ENCODE data around the gene ZNF77. TPM values are rescaled to one million over a fixed set of nuclear protein-coding genes. Genes with fewer than 3 reads are reported as not detected.
A peak's percentile ranks its signal among the peaks of the same experiment; 100 is the strongest.

Gene ZNF77
- polyA plus RNA-seq, 1 experiment, result 3.6 TPM

- Histone ChIP-seq H3K27me3 (ENCODE audit: control insufficient read depth, insufficient read depth, low read length) (peaks cover 13% of the 10 kb centered on the region), H3K4me3 (ENCODE audit: low read depth, low read length) (no peak overlapping the region), H3K27ac (ENCODE audit: low read depth, low read length) (no peak overlapping the region), H3K9me3 (ENCODE audit: control insufficient read depth, insufficient read depth, low read length) (no peaks in the 10 kb centered on the region)
- no peak for DNase-seq (ENCODE audit: low read depth, low spot score)
- ChIA-PET CTCF (no interaction called here), POLR2A (no interaction called here)
- TF ChIP-seq, protein P1, sequence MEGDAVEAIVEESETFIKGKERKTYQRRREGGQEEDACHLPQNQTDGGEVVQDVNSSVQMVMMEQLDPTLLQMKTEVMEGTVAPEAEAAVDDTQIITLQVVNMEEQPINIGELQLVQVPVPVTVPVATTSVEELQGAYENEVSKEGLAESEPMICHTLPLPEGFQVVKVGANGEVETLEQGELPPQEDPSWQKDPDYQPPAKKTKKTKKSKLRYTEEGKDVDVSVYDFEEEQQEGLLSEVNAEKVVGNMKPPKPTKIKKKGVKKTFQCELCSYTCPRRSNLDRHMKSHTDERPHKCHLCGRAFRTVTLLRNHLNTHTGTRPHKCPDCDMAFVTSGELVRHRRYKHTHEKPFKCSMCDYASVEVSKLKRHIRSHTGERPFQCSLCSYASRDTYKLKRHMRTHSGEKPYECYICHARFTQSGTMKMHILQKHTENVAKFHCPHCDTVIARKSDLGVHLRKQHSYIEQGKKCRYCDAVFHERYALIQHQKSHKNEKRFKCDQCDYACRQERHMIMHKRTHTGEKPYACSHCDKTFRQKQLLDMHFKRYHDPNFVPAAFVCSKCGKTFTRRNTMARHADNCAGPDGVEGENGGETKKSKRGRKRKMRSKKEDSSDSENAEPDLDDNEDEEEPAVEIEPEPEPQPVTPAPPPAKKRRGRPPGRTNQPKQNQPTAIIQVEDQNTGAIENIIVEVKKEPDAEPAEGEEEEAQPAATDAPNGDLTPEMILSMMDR (IDR thresholded peaks at IDR 0.05; ENCODE audit: low read depth, low read length), result no peak
Observed at GRCh38 chr19:2988568-2988967, 43.8 kb upstream of the ZNF77 start.

DNA sequence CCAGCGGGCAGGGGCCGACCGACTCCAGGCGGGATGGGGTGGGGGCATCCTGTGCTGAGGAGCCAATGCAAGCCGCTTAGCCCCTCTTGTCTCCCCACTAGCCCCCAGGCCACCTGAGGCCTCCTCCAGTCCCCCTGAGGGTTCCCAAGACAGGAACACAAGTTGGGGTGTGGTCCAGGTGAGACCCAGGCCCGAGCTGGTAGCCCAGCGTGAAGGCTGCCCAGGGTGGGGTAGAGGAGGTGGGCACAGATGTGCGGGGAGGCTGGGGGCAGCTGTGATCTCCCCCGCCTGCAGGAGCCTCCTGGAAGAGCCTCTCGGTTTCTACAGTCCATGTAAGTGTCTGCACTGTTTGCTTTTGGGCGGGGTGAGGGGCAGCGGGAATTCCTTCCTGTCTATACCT is 43.0 kb upstream of the ZNF77 start:
- Histone ChIP-seq H3K9me3 (ENCODE audit: control insufficient read depth, insufficient read depth, low read length) (no peaks in the 10 kb centered on the region), H3K4me3 (ENCODE audit: low read depth, low read length) (no peak overlapping the region), H3K27ac (ENCODE audit: low read depth, low read length) (no peak overlapping the region), H3K27me3 (ENCODE audit: control insufficient read depth, insufficient read depth, low read length) (peaks cover 13% of the 10 kb centered on the region)
- TF ChIP-seq, protein P1 (IDR thresholded peaks at IDR 0.05; ENCODE audit: low read depth, low read length), result no peak
- DNase-seq (ENCODE audit: low read depth, low spot score), result no peak
- ChIA-PET CTCF (no interaction called here), POLR2A (no interaction called here)

DNA sequence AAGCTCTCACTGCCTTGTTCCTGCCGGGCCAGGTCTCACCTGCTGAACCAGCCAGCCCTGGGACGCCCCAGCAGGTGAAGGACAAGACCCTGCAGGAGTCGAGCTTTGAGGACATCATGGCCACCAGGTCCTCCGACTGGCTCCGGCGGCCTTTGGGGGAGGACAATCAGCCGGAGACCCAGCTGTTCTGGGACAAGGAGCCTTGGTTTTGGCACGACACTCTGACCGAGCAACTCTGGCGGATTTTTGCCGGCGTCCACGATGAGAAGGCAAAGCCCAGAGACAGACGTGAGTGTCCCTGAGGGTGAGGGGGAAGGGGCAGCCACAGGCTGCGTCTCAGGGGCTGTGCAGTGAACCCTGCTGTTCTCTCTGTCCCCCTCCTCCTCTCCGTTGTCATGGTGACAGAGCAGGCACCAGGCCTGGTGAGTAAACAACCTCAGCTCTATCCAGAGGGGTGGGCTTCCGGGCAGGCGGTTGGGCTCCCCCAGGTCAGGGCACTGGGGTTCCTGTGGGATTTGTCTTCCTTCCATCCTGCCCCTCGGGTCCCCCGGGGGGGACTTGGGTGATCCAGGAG is 42.3 kb upstream of the ZNF77 start:
- no peak overlapping the region for H3K4me3 ChIP-seq (ENCODE audit: low read depth, low read length)
- TF ChIP-seq, protein P1 (IDR thresholded peaks at IDR 0.05; ENCODE audit: low read depth, low read length), result no peak
- ChIA-PET POLR2A (interaction anchor here (0.6 kb wide), 1 partner anchor 92 kb away, joined by 3 read pairs; no protein-coding TSS in a partner anchor), CTCF (no interaction called here)
- no peak for DNase-seq (ENCODE audit: low read depth, low spot score)
- peaks cover 13% of the 10 kb centered on the region for H3K27me3 ChIP-seq (ENCODE audit: control insufficient read depth, insufficient read depth, low read length)
- H3K27ac ChIP-seq (ENCODE audit: low read depth, low read length), result no peak overlapping the region
- no peaks in the 10 kb centered on the region for H3K9me3 ChIP-seq (ENCODE audit: control insufficient read depth, insufficient read depth, low read length)

GRCh38 chr19:2984215-2984528 is 39.4 kb upstream of the ZNF77 start:
- CTCF ChIA-PET, result interaction anchor here (0.6 kb wide), 1 partner anchor 49 kb away, joined by 4 read pairs; no protein-coding TSS in a partner anchor

More at GRCh38 chr19:2984215-2984528, 39.4 kb upstream of the ZNF77 start:
- POLR2A ChIA-PET, result no interaction called here
- peak overlapping the region; percentile 57 for H3K4me3 ChIP-seq (ENCODE audit: low read depth, low read length)
- no peaks in the 10 kb centered on the region for H3K9me3 ChIP-seq (ENCODE audit: control insufficient read depth, insufficient read depth, low read length)
- DNase-seq (ENCODE audit: low read depth, low spot score), result no peak
- no peak overlapping the region for H3K27ac ChIP-seq (ENCODE audit: low read depth, low read length)
- H3K27me3 ChIP-seq (ENCODE audit: control insufficient read depth, insufficient read depth, low read length), result peaks cover 13% of the 10 kb centered on the region
- TF ChIP-seq, protein P1 (IDR thresholded peaks at IDR 0.05; ENCODE audit: low read depth, low read length), result no peak

Measured in AG04450 (cell line).